ENCODE results near the gene MAOA.

DNA sequence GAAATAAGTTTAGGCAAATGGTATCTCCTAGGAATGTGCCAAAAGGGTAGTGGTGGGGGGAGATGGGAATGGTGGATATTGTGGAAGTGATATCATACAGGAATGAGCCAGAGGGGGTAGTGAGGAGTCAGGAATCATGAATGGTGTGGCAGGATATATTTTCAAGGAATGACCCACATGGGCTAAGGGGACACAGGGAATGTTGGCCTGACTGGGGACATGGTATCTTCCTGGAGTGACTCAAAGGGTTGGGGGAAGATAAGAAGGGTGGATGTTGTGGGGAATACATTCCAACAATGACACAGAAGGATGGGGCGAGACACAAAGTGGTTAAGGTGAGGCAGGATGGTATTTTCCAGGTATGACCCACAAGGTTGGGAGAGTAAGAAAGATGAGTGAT, 60.6 kb downstream of the MAOA start:
- TF ChIP-seq, protein P1, sequence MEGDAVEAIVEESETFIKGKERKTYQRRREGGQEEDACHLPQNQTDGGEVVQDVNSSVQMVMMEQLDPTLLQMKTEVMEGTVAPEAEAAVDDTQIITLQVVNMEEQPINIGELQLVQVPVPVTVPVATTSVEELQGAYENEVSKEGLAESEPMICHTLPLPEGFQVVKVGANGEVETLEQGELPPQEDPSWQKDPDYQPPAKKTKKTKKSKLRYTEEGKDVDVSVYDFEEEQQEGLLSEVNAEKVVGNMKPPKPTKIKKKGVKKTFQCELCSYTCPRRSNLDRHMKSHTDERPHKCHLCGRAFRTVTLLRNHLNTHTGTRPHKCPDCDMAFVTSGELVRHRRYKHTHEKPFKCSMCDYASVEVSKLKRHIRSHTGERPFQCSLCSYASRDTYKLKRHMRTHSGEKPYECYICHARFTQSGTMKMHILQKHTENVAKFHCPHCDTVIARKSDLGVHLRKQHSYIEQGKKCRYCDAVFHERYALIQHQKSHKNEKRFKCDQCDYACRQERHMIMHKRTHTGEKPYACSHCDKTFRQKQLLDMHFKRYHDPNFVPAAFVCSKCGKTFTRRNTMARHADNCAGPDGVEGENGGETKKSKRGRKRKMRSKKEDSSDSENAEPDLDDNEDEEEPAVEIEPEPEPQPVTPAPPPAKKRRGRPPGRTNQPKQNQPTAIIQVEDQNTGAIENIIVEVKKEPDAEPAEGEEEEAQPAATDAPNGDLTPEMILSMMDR (IDR thresholded peaks at IDR 0.05) = no peak
- TF ChIP-seq POLR2A (IDR thresholded peaks at IDR 0.05) = no peak

Measured in right lobe of liver (tissue), 4 donors.